GM21447 (cell line): ENCODE results near the gene TMEM63B.
"Not testable (repeated sequence)": the region's sequence is repeated elsewhere in the genome, so short reads cannot be mapped to it uniquely, and the experiment has no call there.

Experiments used
- ATAC-seq: cut with Tn5 transposase; IDR thresholded peaks from one replicate; pipeline ENCODE4 v1.9.1; 2021; ENCODE audit not compliant: unreplicated experiment

TMEM63B gene

DNA sequence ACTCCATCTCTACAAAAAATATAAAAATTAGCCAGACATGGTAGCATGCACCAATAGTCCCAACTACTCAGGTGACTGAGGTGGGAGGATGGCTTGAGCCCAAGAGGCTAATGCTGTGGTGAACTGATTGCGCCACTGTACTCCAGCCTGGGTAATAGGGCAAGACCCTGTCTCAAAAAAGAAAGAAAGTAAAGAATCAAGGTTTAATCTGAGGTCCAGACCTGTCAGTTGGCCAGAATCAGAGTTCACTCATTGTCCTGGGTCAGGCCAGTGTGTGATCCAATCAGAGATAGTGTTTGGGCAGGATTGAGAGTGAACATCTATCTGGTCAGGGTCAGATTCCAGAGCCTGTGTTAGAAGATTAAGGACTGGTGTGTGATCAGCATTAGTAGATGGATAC, 15.5 kb downstream of the TMEM63B start:
- no peak for ATAC-seq

- no peak for ATAC-seq
These were observed 16.4 kb downstream of the TMEM63B start for GRCh38 chr6:44143731-44144130.

DNA sequence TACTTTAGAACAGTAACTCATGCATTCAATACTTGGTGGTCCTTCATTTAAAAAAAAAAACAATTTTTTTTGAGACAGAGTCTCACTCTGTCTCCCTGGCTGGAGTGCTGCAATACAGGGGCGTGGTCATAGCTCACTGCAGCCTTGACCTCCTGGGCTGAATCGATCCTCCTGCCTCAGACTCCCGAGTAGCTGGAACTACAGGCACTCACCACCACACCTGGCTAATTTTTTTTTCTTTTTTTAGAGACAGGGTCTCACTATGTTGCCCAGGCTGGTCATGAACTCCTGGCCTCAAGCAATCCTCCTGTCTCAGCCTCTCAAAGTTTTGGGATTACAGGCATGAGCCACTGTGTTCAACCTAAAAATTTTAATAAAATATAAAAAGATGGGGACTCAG, 17.2 kb downstream of the TMEM63B start:
- ATAC-seq: not testable (repeated sequence)

DNA sequence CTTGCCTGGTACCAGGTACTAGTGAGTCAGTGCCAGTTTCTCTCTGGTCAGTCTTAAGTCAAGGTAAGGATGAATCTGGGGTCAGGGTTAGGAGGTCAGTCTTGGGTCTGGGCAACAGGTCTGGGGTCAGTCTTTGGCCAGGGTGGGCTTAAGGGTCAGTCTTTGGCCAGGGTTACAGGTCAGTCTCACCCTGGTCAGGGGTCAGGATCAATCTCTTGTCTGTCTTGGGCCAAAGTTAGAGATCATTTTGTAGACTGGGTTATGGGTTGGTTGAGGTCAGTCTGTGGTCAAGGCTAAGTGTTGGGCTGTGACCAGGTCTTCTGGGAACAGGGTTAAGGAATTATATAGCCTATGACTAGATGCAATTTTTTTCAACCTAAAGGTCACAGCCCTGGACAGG, 18.5 kb downstream of the TMEM63B start:
- ATAC-seq: no peak

GRCh38 chr6:44146685-44147084, 19.3 kb downstream of the TMEM63B start:
- no peak for ATAC-seq

DNA sequence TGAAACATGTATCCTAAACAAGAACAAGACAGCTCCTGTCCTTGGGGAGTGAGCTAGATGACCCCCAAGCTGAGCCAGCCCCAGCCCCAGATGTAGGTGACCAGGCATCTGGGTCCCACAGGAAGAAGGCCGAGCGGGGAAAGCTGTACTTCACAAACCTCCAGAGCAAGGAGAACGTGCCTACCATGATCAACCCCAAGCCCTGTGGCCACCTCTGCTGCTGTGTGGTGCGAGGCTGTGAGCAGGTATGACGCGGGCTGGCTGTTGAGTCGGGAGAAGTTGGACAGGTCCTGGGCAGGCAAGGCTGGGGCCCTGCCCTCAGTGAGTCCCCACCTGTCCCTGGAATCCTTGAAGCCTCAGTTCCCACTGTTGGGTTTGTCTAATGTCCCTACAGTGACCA, 19.9 kb downstream of the TMEM63B start:
- ATAC-seq: no peak

GRCh38 chr6:44148306-44148705, 21.0 kb downstream of the TMEM63B start:
- no peak for ATAC-seq

DNA sequence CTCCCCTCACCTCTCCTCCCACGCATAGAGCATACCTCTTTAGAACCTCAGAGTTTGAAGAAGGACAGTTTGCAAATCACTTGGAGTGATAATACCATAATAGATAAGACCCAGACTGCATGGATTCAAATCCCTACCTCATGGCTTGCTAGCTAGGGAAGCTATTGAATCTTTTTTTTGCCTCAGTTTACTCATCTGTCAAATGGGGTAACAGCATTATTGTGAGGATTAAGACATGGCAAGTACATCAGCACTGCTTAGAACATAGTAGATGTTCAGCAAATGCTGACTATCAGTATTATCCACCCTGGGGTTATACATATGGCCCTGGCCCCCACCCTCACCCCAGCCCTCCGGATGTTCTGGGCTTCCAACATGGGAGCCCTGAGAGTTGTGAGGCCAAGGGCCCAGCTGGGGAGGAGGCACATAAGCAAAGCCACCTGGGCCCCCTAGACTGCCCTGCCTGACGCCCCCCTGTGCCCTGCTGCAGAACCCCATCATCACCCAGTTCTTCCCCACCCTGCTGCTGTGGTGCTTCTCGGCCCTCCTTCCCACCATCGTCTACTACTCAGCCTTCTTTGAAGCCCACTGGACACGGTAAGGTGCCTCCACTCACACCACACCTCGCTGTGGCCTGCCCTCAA, 22.1 kb downstream of the TMEM63B start:
- ATAC-seq: no peak

GRCh38 chr6:44150317-44150917, 23.1 kb downstream of the TMEM63B start:
- no peak for ATAC-seq

DNA sequence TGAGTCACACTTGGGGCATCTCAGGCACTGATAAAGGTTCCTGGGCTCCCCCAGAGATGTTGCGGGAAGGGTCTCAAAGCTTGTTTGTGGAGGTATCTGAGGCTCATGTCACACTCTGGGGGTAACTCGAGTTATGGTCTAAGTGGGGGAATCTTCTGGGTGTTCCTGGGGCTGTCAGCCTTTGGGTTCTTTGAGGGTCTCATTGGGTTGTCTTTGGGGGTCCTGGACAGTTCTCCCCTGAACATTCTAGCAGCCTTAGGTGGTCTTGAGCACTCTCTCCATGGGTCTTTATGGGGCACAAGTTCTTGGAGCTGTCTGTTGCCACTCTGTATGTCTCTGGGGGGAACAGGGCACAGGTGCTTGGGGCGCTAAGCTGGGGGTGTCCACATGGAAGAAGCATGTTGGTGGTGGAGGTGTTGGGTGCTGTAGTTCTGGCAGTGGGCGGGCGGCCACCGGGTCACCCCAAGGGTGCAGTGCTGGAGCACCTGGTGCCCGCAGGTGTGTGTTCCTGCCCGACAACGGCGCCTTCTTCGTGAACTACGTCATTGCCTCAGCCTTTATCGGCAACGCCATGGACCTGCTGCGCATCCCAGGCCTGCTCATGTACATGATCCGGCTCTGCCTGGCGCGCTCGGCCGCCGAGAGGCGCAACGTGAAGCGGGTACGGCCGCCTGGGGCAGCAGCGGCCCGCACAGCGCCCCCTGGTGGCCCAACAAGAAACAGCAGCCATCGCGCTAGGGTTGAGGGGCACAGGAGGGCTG, 24.2 kb downstream of the TMEM63B start:
- ATAC-seq: peak; percentile 65

- no peak for ATAC-seq
These were observed 24.7 kb downstream of the TMEM63B start for GRCh38 chr6:44152109-44152461.

DNA sequence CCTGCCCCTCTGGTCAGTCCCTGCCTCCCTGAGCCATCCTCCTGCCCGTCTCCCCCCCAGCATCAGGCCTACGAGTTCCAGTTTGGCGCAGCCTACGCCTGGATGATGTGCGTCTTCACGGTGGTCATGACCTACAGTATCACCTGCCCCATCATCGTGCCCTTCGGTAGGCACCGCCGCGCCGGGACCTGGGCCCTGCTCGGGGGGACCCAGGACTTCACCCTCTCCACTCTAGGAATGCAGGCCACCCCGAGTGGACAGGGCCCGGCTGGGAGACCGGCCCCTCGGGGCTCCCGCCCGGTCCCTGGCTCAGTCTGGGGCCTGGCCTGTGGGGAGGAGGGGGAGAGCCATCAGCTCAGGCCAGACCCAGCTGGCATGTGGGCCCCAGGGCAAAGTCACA, 25.2 kb downstream of the TMEM63B start:
- ATAC-seq: no peak

DNA sequence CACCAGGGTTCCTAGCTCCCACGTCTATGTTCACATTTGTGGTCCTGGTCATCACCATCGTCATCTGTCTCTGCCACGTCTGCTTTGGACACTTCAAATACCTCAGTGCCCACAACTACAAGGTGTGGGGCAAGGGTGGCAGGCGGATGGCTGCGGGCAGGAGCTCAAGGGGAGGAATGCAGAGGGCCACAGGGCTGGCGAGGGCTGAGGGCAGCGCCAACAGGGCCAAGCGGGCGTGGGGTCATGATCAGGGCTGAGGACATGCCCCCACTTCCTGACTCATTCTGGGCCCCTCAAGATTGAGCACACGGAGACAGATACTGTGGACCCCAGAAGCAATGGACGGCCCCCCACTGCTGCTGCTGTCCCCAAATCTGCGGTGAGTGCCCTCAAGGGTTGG, 26.7 kb downstream of the TMEM63B start:
- ATAC-seq: no peak

DNA sequence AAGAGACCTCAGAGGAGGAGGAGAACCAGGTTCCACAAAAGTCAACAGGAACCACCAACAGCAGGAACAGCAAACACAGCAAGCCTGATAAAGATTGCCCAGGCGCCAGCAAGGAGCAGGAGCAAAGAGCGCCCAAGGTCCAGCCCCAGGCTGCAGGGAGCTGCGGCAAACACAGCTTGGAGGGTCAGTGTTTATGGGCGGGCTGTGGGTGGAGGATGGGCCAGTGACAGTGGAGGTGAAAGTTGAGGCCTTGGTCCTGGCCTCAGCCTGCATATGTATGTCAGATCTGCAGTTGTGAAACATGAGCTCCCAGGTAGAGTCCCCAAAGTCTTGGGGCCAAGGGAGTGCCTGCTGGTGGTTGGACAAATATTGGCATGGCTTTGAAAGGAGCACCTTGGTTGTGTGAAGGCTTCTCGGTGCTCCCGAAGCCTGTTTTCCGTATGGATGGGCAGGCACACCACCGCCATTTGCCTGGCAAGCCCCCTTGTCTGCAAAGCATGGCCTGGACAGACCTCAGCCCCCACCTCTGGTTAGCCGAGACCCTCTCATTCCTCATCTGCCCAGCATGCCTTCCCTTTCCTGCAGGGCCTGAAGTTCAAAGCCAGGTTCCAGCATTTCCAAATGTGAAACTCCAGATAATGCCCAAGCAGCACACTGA, 29.3 kb downstream of the TMEM63B start:
- ATAC-seq: no peak

DNA sequence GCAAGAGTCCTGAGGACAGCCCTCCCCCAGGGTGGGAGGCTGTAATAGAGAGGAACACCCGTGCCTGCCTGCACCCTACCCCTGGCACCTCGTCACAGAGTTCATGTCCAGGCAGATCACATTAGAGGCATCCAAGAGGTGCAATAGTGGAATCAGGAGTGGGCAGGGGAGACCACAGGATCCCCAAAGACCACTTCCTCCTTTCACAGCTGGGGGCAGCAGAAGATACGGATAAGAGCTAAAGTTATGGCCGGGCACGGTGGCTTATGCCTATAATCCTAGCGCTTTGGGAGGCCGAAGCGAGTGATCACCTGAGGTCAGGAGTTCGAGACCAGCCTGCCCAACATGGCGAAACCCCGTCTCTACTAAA, 29.8 kb downstream of the TMEM63B start:
- no peak for ATAC-seq

DNA sequence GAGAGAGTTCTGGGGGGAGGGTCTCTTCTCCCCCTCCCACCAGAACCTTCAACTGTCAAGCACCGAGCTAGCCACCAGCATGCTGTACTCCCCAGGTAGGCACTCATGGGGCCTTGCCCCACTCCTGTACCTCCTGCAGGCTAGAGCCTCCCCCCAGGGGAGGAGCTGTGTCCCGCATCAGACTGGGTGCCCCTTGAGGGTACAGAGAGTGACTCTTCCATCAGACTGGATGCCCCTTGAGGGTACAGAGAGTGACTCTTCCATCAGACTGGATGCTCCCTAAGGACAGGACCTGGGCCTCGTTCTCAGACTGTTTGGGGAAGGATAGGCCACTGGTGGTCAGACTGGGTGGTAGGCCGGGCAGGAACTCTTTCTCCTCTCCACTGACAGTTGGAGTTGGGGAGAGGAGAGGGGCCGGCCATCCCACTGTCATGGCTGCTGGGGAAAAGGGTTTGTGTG, 31.4 kb downstream of the TMEM63B start, which contains the start of gene CAPN11:
Gene CAPN11 (plus strand): TSS at position 51 of the 459 bp plus-strand sequence. CDS start 29 bp downstream, at position 80.
- ATAC-seq: no peak

DNA sequence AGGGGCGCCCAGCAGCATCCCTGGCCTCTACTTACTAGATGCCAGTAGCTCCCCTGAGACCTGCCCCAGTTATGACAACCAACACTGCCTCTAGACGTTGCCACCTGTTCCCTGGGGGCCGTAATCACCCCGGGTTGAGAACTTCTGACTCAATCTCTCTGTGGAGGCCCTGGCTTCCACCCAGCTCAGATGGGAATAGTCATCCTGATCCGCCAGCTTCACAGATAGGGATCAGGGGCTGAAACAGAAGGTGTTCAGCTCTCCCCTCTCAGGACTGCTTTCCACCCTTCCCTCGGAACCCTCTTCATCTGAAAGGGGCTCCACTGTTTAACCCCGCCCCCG, 34.6 kb downstream of the TMEM63B start:
- ATAC-seq: no peak

DNA sequence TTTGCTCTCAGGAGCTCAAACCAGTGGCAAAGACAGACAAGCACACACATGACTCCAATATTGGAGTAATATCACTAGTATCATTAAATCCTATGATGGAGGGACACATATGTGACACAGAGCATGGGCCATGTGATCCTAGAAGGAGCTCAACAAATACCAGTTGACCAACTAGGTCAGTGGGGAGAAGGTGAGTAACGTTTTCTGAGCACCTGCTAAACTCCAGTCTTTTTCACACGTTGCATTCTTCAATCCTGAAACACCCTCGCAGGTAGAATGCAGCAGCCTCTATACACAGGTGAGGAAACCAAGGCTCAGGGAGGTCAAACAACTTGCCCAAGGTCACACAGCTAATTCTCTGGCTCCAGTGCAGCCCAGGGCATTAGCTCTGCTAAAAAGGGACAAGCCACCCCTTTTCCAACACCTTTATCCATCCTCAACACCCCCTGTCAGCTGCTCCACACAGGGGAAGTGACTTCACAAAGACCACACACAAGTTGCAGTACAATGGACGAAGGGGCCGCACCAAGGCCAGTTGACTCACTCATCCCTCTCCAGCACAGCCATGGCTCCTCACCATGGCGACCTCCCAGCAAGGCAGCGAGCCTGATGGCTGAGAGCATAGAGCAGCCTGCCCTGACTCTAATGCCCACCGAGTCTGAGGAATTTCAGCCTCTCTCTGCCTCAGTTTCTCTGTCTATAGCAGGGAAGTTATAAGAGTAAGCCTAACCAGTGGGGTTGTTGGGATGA, 35.7 kb downstream of the TMEM63B start:
- ATAC-seq: no peak

DNA sequence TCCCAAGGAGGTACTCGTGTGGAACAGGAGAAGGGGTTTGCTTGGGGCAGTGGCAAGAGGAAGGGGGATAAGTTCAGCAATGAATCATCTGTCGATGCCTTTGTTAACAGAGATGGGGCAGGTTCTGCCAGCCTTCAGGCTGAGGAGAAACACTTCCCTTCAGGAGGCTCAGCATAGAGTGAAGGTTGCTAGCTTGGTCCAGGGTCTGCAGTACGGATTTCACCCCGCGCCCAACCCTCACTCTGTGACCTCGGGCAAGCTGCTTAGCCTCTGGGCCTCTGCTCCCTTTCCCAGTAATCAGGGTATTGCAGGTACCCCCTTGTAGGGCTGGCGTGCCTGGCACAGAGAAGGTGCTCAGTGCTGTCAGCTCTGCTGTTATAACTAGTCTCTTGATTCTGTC, 38.8 kb downstream of the TMEM63B start:
- ATAC-seq: no peak

DNA sequence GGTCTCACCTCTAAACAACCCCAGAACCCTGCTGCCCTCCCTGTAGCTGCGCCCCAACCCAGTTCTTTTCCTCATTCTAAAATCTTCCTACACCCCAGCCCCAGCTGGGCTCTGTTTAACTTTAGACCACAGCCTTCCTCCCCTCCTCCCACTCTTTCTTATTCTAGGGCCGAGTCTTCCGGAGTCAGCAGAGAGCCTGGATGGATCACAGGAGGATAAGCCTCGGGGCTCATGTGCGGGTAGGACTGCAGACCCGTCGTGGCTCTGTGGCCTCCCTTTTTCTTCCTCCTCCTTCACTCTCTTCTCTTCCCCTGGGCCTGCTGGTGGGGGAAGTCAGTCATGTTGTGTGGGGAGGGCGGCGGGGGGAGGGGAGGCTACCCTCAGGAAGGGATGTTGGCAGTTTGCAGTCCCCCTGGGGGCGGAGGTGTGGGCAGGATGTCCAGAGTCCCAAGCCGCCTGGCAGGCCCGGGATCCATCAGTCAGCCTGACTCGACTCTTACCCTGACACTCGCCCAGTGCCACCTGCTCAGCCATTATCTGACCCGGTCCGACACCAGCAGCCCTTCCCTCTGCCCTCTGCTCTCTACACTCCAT, 39.3 kb downstream of the TMEM63B start:
- ATAC-seq: no peak

DNA sequence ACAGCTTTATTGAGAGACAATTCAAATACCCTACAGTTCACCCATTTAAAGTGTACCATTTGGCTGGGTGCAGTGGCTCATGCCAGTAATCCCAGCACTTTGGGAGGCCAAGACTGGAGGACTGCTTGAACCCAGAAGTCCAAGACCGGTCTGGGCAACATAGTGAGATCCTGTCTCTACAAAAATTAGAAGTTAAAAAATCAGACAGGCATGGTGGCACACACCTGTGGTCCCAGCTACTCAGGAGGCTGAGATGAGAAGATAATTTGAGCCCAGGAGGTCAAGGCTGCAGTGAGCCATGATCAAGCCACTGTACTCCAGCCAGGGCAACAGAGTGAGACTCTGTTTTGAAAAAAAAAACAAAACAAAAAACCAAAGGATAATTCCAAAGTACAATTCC, 40.2 kb downstream of the TMEM63B start:
- no peak for ATAC-seq
